ENCODE data around the gene BRWD1. TPM values are rescaled to one million over a fixed set of nuclear protein-coding genes. Genes with fewer than 3 reads are reported as not detected.
"Not testable (repeated sequence)": the region's sequence is repeated elsewhere in the genome, so short reads cannot be mapped to it uniquely, and the experiment has no call there.

The BRWD1 gene
- polyA plus RNA-seq, 3 donors: 46.4 to 53.0 (median 50.4) TPM

DNA sequence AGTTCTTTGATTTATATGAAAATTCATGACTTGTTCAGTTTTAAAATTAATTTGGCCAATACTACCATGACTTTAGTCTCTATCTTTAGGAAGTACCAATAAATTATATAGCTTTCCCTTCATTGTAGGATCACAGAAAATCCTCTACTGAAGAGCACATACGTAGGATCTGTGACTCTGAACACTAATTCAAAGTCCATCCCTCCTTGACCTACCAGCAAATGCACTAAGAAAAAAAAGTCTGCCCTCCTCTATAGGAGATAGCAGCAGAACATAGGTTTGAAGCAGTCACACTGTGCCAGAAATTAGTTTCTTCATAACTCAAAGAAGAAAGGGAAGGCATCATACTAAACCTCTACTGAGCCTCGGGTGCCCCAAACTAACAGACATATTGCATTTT, 16.5 kb downstream of the BRWD1 start:
- no peak for DNase-seq (ENCODE audit: low read depth in 3 of 3, low spot score in 2 of 3)

DNA sequence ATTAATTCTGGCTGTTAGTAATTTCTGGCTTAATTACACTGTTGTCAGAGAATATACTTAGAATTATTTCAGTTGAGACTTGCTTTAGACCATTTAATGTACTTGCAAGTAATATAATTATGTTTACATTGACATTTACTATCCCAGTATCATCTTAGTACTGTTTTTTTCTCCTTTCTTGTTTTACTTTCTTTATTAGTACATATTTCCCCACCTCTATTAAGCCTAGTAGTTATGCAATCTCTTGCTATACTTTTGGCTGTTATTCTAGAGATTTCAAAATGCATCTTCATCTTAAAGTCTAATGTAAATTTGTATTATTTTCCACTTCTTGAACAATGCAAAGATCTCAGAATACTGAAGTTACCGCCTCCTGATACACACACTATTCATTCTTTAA, 24.4 kb downstream of the BRWD1 start:
- DNase-seq (ENCODE audit: low read depth in 3 of 3, low spot score in 2 of 3): no peak

DNA sequence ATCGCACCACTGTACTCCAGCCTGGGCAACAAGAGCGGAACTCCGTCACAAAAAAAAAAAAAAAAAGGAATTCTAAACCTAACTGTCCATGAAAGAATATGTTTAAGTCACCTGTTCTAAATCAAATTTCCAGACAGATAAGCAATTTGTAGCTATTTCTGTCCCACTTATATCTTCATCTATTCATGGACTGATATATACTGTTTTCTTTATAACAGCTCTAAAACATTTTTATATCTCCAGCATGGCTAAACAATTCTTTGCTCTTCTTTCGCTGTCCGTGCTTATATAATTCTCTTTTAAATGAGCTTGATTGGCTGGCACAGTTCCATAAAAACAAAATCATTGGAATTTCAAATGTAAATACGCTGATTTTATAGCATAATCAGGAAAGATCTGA, 30.5 kb downstream of the BRWD1 start:
- no peak for DNase-seq (ENCODE audit: low read depth in 3 of 3, low spot score in 2 of 3)

DNA sequence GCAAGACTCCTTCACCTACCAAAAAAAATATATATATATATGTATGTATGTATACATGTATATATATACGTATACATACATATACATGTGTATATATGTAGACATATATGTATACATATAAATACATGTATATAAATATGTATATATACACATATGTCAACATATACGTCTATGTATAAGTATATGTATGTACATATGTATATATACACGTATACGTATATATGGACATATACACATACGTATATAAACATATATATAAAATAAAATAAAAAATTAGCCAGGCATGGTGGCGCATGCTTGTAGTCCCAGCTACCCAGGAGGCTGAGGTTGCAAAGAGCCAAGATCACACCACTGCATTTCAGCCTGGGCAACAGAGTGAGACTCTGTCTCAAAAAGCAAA, 31.6 kb downstream of the BRWD1 start:
- DNase-seq (ENCODE audit: low read depth in 3 of 3, low spot score in 2 of 3): no peak

DNA sequence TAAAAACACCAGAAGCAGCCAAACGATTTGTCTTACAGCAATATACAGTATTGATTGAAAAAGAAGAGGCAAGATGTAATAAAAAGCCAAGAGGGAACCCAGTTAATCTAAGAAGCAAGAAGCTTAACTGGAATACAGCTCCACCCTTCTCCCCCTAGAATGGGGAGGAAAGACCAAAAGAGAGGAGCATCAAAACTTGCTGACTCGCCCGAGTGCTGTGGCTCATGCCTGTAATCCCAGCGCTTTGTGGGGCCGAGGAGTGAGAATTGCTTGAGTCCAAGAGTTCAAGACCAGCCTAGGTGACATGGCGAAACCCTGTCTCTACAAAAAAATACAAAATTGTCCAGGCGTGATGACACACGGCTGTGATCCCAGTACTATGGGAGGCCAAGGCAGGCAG, 32.2 kb downstream of the BRWD1 start:
- DNase-seq (ENCODE audit: low read depth in 3 of 3, low spot score in 2 of 3): no peak

DNA sequence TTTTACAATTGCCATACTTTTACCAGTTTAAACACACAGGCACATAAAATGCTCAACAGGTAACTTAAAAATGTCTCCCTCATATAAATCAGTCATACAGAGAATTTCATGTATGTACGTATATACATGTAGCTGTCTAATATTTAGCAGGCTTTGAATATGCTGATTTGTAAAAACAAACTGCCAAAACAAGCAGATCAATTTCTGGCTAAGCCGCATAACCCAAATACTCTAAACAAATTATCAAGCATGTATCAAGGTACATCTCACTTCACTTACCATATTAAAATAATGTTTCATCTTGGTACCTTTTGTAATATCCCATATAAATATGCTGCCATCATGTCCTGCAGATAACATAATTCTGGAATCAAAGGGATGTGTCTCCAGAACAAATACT, 43.8 kb downstream of the BRWD1 start:
- no peak for DNase-seq (ENCODE audit: low read depth in 3 of 3, low spot score in 2 of 3)

DNA sequence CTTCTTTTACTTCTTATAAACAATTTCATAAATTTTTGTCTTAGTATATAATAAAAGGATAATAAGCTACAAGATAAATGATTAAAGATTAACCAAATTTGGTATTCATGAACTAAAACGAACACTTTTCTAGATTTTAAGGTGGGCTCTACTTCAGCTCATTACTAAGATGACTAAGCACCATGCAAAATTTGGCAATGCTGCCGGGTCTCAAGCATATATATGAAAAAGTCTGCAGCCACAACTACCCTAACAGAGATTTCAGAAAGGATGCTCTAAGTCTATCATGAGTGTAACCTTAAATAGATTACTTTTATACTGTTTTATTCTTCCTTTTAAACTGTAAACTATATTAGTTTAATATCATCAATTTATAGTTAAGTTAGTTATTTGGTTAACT, 47.8 kb downstream of the BRWD1 start:
- DNase-seq (ENCODE audit: low read depth in 3 of 3, low spot score in 2 of 3): no peak

DNA sequence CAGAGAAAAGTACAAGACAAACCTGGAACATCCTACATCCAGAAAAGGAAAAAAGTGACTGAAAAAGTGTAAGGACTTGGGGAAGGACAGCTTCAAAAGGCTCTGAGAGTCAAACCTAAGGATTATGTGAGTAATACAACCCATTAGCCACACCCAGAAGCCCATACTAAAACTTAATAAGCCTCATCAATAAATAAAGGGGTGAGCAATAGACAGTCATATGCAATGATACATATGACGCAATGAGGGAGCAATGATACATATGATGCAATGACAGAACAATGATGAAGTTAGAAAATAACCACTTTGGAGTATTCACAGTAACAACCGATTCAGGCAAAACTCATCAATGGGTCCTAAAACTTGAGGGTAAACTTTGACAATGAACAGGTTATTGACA, 50.1 kb downstream of the BRWD1 start:
- no peak for DNase-seq (ENCODE audit: low read depth in 3 of 3, low spot score in 2 of 3)

DNA sequence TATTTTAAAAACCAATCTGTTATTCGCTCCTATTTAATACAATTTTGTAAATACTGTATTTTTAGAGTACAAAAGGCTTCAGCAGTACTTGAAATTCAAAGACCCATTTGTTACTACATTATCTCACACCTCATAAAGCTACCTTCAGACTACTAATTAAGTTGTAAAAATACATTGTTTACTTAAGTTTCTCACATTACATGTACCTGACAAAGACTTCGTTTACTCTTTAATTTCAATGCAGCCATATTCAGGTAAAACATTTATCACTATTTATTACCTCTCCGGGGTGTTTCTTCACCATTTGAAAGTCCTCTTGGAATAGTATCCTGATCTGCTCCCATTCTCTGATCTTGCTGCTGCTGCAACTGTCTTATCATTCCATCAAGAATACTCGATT, 55.2 kb downstream of the BRWD1 start:
- DNase-seq (ENCODE audit: low read depth in 3 of 3, low spot score in 2 of 3): no peak

DNA sequence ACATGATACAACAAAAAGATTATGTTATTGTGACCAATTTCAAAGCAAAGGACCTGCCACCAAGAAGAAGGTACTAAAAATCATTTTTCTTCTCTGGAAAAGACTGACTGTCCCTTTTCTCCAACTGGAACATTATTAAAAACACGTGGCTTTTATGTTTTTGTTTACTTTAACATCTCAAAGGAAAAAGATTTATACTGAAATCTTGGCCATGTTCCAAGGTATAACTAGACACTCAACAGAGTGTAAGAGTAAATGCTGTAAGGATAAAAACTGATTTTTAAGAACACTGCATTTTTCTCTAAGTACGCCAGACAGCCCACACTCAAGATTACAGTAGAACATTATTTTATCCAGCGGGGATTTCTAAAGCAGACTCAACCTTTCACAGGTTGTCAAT, 62.1 kb downstream of the BRWD1 start:
- DNase-seq (ENCODE audit: low read depth in 3 of 3, low spot score in 2 of 3): peak in 1 of 3 donors; percentile 15

DNA sequence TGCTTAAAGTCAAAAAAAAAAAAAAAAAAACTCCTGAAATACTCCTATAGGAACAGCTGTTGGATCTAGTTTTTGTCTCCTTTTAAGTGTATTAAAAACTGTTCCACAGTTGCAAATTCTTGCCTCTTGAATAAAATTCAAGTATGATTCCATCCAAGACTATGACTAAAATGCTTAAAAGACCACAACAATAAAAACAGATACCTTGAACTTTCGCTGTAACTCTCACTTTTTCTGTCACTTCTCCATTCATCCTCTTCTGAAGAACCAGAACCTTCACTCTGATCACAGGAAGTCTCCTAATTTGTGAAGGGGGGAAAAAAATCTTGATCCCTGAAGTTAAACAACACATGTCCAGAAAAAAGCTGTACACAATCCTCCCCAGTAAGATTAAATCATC, 75.2 kb downstream of the BRWD1 start:
- no peak for DNase-seq (ENCODE audit: low read depth in 3 of 3, low spot score in 2 of 3)

DNA sequence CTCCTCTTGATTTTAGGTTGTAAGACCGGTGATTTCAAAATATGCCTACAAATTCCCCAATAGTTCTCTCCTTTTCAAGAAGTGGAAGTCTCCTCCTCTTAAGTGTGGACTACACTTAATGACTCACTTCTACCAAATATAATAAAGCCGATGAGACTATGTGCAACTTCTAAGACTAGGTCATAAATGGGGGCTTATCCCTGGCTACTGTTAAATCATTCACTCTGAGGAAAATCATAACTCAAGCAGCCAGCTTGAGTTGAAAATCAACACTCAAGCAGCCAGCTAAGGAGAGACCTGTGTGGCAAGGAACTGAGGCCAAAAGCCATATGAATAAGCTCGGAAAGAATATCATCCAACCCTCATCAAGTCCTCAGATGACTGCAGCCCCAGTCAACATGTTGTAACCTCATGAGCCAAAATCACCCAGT, 80.6 kb downstream of the BRWD1 start:
- no peak for DNase-seq (ENCODE audit: low read depth in 3 of 3, low spot score in 2 of 3)

DNA sequence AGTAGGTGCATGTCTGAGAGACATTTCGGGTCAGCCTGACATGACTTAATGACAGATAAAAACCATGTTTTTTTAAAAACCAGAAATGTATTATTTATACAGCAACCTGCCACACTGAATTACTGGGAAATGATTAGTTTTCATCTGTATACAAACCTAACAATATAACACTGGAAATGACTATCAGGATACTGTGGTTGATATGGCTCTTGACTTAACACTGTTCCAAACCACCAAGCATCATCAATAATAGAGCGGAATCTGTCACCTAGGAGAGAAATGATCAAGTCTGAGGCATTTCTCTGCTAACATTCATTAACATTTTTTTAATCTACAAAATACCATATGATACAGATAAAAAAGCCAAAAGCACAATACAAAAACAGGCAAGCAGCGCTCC, 88.5 kb downstream of the BRWD1 start:
- DNase-seq (ENCODE audit: low read depth in 3 of 3, low spot score in 2 of 3): no peak

DNA sequence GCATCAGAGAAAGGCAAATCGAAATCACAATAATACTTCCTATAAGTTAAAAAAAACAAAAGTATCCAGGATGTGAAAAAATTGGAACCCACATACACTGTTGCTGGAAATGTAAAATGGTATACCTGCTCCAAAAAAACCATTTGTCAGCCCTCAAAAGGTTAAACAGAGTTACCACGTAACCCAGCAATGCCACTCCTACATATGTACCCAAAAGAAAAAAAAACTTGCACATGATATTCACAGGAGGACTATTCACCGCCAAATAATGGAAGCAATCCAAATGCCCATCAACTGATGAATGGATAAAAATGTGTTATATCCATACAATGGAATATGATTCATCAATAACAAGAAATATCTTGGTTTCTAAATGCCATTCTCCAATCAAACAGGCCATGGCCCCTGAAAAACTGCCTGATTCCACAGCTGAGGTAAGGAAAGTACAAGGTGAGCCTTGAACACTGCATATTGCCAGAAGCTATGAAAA, 91.4 kb downstream of the BRWD1 start:
- DNase-seq (ENCODE audit: low read depth in 3 of 3, low spot score in 2 of 3): no peak

DNA sequence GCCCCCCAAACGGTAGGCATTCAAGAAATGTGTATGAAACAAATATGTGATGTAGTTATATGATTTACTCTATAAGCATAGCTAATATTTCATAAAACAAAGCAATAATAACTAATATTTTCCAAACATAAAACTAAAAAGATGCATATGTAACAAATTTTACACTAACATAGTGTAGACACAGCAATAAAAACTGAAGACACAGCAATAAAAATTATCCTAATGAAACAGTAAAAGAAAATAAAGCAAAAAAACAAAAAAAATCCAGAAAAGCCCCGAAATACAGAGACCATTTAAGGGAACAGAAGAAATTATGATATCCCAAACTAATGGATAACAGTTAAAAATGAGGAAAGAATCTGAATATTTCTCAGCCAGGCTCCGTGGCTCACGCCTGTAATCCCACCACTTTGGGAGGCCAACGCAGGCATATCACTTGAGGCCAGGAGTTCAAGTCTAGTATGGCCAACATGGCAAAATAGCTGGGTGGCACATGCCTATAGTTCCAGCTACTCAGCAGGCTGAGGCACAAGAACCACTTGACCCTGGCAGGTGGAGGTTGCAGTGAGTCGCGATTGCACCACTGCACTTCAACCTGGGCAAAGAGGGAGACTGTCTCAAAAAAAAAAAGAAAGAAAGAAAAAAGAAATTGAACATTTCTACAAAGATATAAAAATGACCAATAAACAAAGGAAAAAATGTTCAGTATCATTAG, 92.0 kb downstream of the BRWD1 start:
- DNase-seq (ENCODE audit: low read depth in 3 of 3, low spot score in 2 of 3): no peak

DNA sequence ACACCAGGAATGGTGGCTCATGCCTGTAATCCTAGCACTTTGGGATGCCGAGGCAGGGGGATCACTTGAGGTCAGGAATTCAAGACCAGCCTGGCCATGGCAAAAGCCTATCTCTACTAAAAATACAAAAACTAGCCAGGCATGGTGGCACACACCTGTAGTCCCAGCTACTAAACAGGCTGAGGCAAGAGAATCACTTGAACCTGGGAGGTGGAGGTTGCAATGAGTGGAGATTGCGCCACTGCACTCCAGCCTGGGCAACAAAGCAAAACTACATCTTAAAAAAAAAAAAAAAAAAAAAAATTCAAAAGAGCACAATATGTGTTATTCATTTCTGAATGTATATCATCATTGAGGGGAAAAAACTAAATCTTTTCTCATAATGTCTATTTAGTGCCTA, 92.6 kb downstream of the BRWD1 start:
- not testable (repeated sequence) for DNase-seq (ENCODE audit: low read depth in 3 of 3, low spot score in 2 of 3)

DNA sequence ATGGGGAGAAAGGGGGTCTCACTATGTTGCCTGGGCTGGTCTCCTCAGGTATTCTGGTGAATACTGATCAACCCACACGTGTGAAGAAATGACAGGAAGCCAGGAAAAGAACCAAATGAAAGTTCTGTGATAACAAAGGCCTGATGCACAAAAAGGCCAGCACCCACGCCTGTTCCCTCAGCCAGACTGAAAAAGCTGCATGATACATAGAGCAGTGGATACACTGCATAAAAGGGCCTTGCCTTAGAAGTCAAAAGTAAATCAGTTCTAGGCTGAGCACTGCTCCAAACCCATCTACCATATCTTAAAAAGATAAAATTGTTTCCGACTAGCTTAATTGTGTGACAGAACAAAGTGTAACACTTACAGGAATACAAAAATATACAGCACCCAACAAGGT, 93.3 kb downstream of the BRWD1 start:
- no peak for DNase-seq (ENCODE audit: low read depth in 3 of 3, low spot score in 2 of 3)

DNA sequence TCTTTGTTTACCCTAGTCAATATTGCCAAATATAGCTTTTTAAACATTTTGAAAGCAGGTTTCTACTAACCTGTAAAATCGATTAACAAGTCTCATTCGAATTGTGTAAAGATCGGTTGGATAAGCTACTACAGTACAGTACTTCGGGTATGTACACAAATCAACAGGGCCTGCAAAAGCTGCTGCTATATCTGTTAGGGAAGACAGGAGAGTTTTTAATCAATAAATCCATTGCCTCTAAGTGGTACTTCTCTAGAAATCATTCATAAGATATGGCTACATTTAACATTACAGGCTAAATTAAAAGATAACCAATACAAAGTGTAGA, 95.4 kb downstream of the BRWD1 start:
- no peak for DNase-seq (ENCODE audit: low read depth in 3 of 3, low spot score in 2 of 3)

DNA sequence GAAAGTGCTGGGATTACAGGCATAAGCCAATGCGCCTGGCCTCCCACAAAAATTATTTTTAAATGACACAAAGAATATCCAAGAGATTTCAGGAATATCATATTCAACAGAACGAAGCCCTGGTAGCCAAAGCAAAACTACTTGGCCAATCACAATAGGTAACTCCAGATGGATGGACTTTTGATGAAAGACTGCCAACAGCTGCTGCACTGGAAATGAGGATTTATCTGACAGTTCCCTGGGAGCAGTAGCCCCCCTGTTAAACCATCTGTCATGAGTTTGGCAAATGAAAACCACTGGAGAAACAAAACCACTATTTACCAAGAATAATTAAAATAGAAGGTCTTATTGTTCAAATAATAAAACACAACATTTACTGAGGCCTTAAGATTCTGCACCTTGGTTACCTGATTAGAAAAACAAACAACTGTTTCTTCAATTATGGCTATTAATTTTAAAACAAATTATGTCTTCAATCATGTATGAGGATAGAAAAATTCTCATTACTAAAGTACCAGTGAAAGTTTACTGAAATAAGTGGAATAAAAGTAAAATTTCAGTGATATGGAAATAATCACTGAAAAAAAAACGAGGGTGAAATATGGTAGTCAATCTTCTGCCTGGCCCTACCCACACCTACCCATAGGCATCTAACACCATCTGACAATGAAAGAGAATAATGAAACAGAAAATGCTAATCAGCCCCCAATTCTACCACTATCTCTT, 95.9 kb downstream of the BRWD1 start:
- no peak for DNase-seq (ENCODE audit: low read depth in 3 of 3, low spot score in 2 of 3)

DNA sequence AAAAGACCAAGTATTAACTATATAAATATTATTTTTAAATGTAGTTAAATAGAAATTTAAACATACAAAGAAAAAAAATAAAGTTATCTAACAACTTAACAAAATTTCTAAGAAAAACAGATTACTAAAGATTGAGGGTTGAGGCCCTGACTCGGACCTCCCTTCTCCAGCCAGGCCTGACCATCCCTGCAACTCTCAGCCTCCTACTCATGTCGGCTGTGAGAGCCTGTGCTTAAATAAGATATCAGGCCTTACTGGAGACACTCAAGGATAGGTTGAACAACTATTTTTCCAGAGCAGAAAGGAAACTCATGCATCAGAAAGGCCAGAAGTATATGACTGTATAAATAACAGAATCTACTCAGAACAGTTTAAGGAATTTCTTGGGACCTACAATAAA, 97.1 kb downstream of the BRWD1 start:
- no peak for DNase-seq (ENCODE audit: low read depth in 3 of 3, low spot score in 2 of 3)

DNA sequence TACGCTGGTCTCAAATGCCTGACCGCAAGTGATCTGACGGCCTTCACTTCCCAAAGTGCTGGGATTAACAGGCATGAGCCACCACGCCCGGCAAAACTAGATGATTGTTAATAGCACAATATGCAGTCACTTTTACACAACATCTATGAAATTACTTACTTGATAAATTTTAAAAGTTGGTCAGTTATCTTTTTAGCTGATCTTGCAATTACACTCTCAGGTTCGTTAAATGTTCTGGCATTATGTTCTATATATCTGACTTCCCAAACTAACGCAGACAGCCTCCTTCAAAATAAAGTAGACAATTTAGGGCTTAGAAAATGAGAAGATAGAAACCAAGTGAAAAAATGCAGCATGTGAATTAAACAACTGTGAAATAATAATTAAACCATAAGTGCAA, 98.4 kb downstream of the BRWD1 start:
- DNase-seq (ENCODE audit: low read depth in 3 of 3, low spot score in 2 of 3): no peak

DNA sequence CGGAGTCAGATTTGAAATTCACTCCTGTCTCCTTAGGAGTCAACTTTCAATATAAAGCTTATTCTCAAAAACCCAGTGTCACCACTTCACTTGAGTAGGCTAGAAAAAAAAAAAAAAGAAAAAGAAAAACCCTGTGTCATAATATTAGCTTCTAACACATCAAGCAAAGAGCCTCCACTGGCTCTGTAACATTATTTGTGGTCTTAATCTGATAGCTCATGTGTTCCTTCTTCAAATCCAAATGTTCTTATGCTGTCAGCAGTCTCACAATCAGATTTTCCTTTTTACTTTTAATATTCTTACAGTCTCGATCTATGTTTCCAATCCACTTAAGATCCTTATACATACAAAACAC, 104.1 kb downstream of the BRWD1 start:
- DNase-seq (ENCODE audit: low read depth in 3 of 3, low spot score in 2 of 3): no peak
